ENCODE measurements around the gene C12orf75.
"Not testable (repeated sequence)": the region's sequence is repeated elsewhere in the genome, so short reads cannot be mapped to it uniquely, and the experiment has no call there.

Gene C12orf75

GRCh38 chr12:105309384-105309783, 21.1 kb upstream of the C12orf75 start:
- not testable (repeated sequence) for DNase-seq (ENCODE audit: low read depth in 1 of 2, low spot score in 1 of 2)

- not testable (repeated sequence) for DNase-seq (ENCODE audit: low read depth in 1 of 2, low spot score in 1 of 2)
Measured at GRCh38 chr12:105310476-105311085, 19.9 kb upstream of the C12orf75 start.

GRCh38 chr12:105311936-105312335, 18.6 kb upstream of the C12orf75 start:
- DNase-seq (ENCODE audit: low read depth in 1 of 2, low spot score in 1 of 2) = not testable (repeated sequence)

GRCh38 chr12:105313755-105314154, 16.7 kb upstream of the C12orf75 start:
- not testable (repeated sequence) for DNase-seq (ENCODE audit: low read depth in 1 of 2, low spot score in 1 of 2)

GRCh38 chr12:105315130-105315529, 15.4 kb upstream of the C12orf75 start:
- DNase-seq (ENCODE audit: low read depth in 1 of 2, low spot score in 1 of 2) = no peak

- DNase-seq (ENCODE audit: low read depth in 1 of 2, low spot score in 1 of 2) = no peak
Measured at GRCh38 chr12:105315726-105316125, 14.8 kb upstream of the C12orf75 start.

- DNase-seq (ENCODE audit: low read depth in 1 of 2, low spot score in 1 of 2) = no peak
Measured at GRCh38 chr12:105316931-105317852, 13.3 kb upstream of the C12orf75 start.

GRCh38 chr12:105317942-105318621, 12.4 kb upstream of the C12orf75 start:
- DNase-seq (ENCODE audit: low read depth in 1 of 2, low spot score in 1 of 2) = no peak

GRCh38 chr12:105318651-105319483, 11.6 kb upstream of the C12orf75 start:
- no peak for DNase-seq (ENCODE audit: low read depth in 1 of 2, low spot score in 1 of 2)

GRCh38 chr12:105319691-105320209, 10.7 kb upstream of the C12orf75 start:
- no peak for DNase-seq (ENCODE audit: low read depth in 1 of 2, low spot score in 1 of 2)

GRCh38 chr12:105321125-105321524, 9.4 kb upstream of the C12orf75 start:
- DNase-seq (ENCODE audit: low read depth in 1 of 2, low spot score in 1 of 2) = no peak

GRCh38 chr12:105322070-105322469, 8.4 kb upstream of the C12orf75 start:
- no peak for DNase-seq (ENCODE audit: low read depth in 1 of 2, low spot score in 1 of 2)

GRCh38 chr12:105324704-105325103, 5.8 kb upstream of the C12orf75 start:
- no peak for DNase-seq (ENCODE audit: low read depth in 1 of 2, low spot score in 1 of 2)

GRCh38 chr12:105325117-105325516, 5.4 kb upstream of the C12orf75 start:
- no peak for DNase-seq (ENCODE audit: low read depth in 1 of 2, low spot score in 1 of 2)

- no peak for DNase-seq (ENCODE audit: low read depth in 1 of 2, low spot score in 1 of 2)
Measured at GRCh38 chr12:105329926-105330282, 587 bp upstream of the C12orf75 start.

GRCh38 chr12:105330931-105331804, 677 bp downstream of the C12orf75 start:
- peak in 1 of 2 donors; percentile 12 for DNase-seq (ENCODE audit: low read depth in 1 of 2, low spot score in 1 of 2)

GRCh38 chr12:105331805-105332251, 1.3 kb downstream of the C12orf75 start:
- DNase-seq (ENCODE audit: low read depth in 1 of 2, low spot score in 1 of 2) = no peak

GRCh38 chr12:105332286-105332685, 1.8 kb downstream of the C12orf75 start:
- DNase-seq (ENCODE audit: low read depth in 1 of 2, low spot score in 1 of 2) = not testable (repeated sequence)

- no peak for DNase-seq (ENCODE audit: low read depth in 1 of 2, low spot score in 1 of 2)
Measured at GRCh38 chr12:105332925-105333324, 2.4 kb downstream of the C12orf75 start.

GRCh38 chr12:105334001-105334400, 3.5 kb downstream of the C12orf75 start:
- DNase-seq (ENCODE audit: low read depth in 1 of 2, low spot score in 1 of 2) = no peak
